ENCODE measurements around the gene SLC16A9.
"Not testable (repeated sequence)": the region's sequence is repeated elsewhere in the genome, so short reads cannot be mapped to it uniquely, and the experiment has no call there.

SLC16A9 gene

GRCh38 chr10:59709395-59710125, at the start of gene SLC16A9:
SLC16A9 (minus strand) TSS chr10:59709850; CDS start chr10:59684291, 25,559 bp downstream.
- peak in 1 of 2 experiments; percentile 58 for DNase-seq (ENCODE audit: low read depth in 2 of 2)

- no peak for DNase-seq (ENCODE audit: low read depth in 2 of 2)
Observed at GRCh38 chr10:59757966-59758365, 48.3 kb upstream of the SLC16A9 start.

GRCh38 chr10:59754951-59755350, 45.3 kb upstream of the SLC16A9 start:
- DNase-seq (ENCODE audit: low read depth in 2 of 2): no peak

- DNase-seq (ENCODE audit: low read depth in 2 of 2): no peak
Observed at GRCh38 chr10:59753267-59753666, 43.6 kb upstream of the SLC16A9 start, which contains the start of gene MRLN. MRLN (minus strand) TSS chr10:59753455.

GRCh38 chr10:59752278-59752940, 42.8 kb upstream of the SLC16A9 start:
- DNase-seq (ENCODE audit: low read depth in 2 of 2): no peak

- DNase-seq (ENCODE audit: low read depth in 2 of 2): no peak
Observed at GRCh38 chr10:59750155-59750945, 40.7 kb upstream of the SLC16A9 start.

- DNase-seq (ENCODE audit: low read depth in 2 of 2): no peak
Observed at GRCh38 chr10:59748834-59749233, 39.2 kb upstream of the SLC16A9 start.

GRCh38 chr10:59745163-59745650, 35.6 kb upstream of the SLC16A9 start:
- no peak for DNase-seq (ENCODE audit: low read depth in 2 of 2)

GRCh38 chr10:59744762-59745161, 35.1 kb upstream of the SLC16A9 start:
- not testable (repeated sequence) for DNase-seq (ENCODE audit: low read depth in 2 of 2)

GRCh38 chr10:59744156-59744555, 34.5 kb upstream of the SLC16A9 start:
- not testable (repeated sequence) for DNase-seq (ENCODE audit: low read depth in 2 of 2)

GRCh38 chr10:59741583-59741982, 31.9 kb upstream of the SLC16A9 start:
- no peak for DNase-seq (ENCODE audit: low read depth in 2 of 2)

GRCh38 chr10:59741048-59741447, 31.4 kb upstream of the SLC16A9 start:
- DNase-seq (ENCODE audit: low read depth in 2 of 2): no peak

- DNase-seq (ENCODE audit: low read depth in 2 of 2): no peak
Observed at GRCh38 chr10:59736749-59737148, 27.1 kb upstream of the SLC16A9 start.

GRCh38 chr10:59735296-59735695, 25.6 kb upstream of the SLC16A9 start:
- DNase-seq (ENCODE audit: low read depth in 2 of 2): no peak

- no peak for DNase-seq (ENCODE audit: low read depth in 2 of 2)
Observed at GRCh38 chr10:59734014-59734462, 24.4 kb upstream of the SLC16A9 start.

GRCh38 chr10:59733321-59734013, 23.8 kb upstream of the SLC16A9 start:
- DNase-seq (ENCODE audit: low read depth in 2 of 2): not testable (repeated sequence)

- not testable (repeated sequence) for DNase-seq (ENCODE audit: low read depth in 2 of 2)
Observed at GRCh38 chr10:59732849-59733248, 23.2 kb upstream of the SLC16A9 start.

GRCh38 chr10:59729167-59729566, 19.5 kb upstream of the SLC16A9 start:
- DNase-seq (ENCODE audit: low read depth in 2 of 2): not testable (repeated sequence)

- DNase-seq (ENCODE audit: low read depth in 2 of 2): no peak
Observed at GRCh38 chr10:59724098-59724938, 14.7 kb upstream of the SLC16A9 start.

GRCh38 chr10:59720377-59720776, 10.7 kb upstream of the SLC16A9 start:
- DNase-seq (ENCODE audit: low read depth in 2 of 2): no peak

- no peak for DNase-seq (ENCODE audit: low read depth in 2 of 2)
Observed at GRCh38 chr10:59719374-59719773, 9.7 kb upstream of the SLC16A9 start.
